GM23338 (cell line): Measurements from ENCODE around the gene USP31. TPM values are rescaled to one million over a fixed set of nuclear protein-coding genes. Genes with fewer than 3 reads are reported as not detected.

Source experiments
- ATAC-seq: fragments of 200-7000 bp; cut with Tn5 transposase; 3 replicates; pipeline ENCODE4 v1.9.1; 2020
- DNase-seq: peaks from one replicate; pipeline ENCODE4 v3.0.0-alpha.2; 2015; ENCODE audit warnings: low spot score
- H2AFZ ChIP-seq: fragments of 200-600 bp; sonication (generic); 2 replicates; pipeline ENCODE4 v1.8.0; 2016; ENCODE audit warnings: antibody characterized with exemption, mild to moderate bottlenecking, moderate library complexity
- H3F3A ChIP-seq: fragments of 200-600 bp; sonication (generic); replicated peaks from 2 replicates; pipeline ENCODE4 v1.8.0; 2017; ENCODE audit warnings: antibody characterized with exemption, mixed run types, low read depth
- H3K27ac ChIP-seq: fragments of 200-600 bp; sonication (generic); 2 replicates; pipeline ENCODE4 v1.6.1; 2016; ENCODE audit warnings: low read depth
- H3K27me3 ChIP-seq: fragments of 200-600 bp; sonication (generic); 2 replicates; pipeline ENCODE4 v1.8.0; 2016; ENCODE audit warnings: mild to moderate bottlenecking, mixed run types, moderate library complexity; ENCODE audit not compliant: insufficient read depth
- H3K36me3 ChIP-seq: fragments of 200-600 bp; sonication (generic); 2 replicates; pipeline ENCODE4 v1.8.0; 2016; ENCODE audit warnings: mild to moderate bottlenecking; ENCODE audit not compliant: insufficient read depth
- H3K4me1 ChIP-seq: fragments of 200-600 bp; sonication (generic); 2 replicates; pipeline ENCODE4 v1.8.0; 2016; ENCODE audit warnings: mild to moderate bottlenecking, moderate library complexity; ENCODE audit not compliant: insufficient read depth
- H3K4me2 ChIP-seq: fragments of 200-600 bp; sonication (generic); 2 replicates; pipeline ENCODE4 v1.7.1; 2017; ENCODE audit warnings: mixed run types
- H3K4me3 ChIP-seq: fragments of 200-600 bp; sonication (generic); 2 replicates; pipeline ENCODE4 v1.6.1; 2016; ENCODE audit warnings: mixed run types
- H3K79me2 ChIP-seq: fragments of 200-600 bp; sonication (generic); replicated peaks from 2 replicates; pipeline ENCODE4 v1.8.0; 2017; ENCODE audit warnings: mild to moderate bottlenecking; ENCODE audit not compliant: insufficient read depth
- H3K9me2 ChIP-seq: fragments of 200-600 bp; sonication (generic); 2 replicates; pipeline ENCODE4 v1.8.0; 2017; ENCODE audit not compliant: insufficient read depth
- H4K20me1 ChIP-seq: fragments of 200-600 bp; sonication (generic); replicated peaks from 2 replicates; pipeline ENCODE4 v1.8.0; 2017; ENCODE audit warnings: mild to moderate bottlenecking; ENCODE audit not compliant: insufficient read depth
- H3K27ac Mint-ChIP-seq: 2 replicates; pipeline ENCODE4 v1.8.0; 2020; ENCODE audit warnings: inconsistent platforms, mild to moderate bottlenecking, moderate library complexity, mixed read lengths
- H3K27me3 Mint-ChIP-seq: 3 replicates; pipeline ENCODE4 v1.8.0; 2022; ENCODE audit warnings: low read depth, mild to moderate bottlenecking, moderate library complexity, mixed read lengths, inconsistent platforms; ENCODE audit not compliant: insufficient read depth, poor library complexity
- H3K36me3 Mint-ChIP-seq: 3 replicates; pipeline ENCODE4 v1.8.0; 2021; ENCODE audit warnings: low read depth, mild to moderate bottlenecking, inconsistent platforms, moderate library complexity, mixed read lengths
- H3K4me1 Mint-ChIP-seq: 3 replicates; pipeline ENCODE4 v1.8.0; 2020; ENCODE audit warnings: mild to moderate bottlenecking, inconsistent platforms, mixed read lengths
- H3K4me3 Mint-ChIP-seq: 3 replicates; pipeline ENCODE4 v1.8.0; 2021; ENCODE audit warnings: moderate library complexity, mild to moderate bottlenecking, inconsistent platforms, mixed read lengths
- H3K9me3 Mint-ChIP-seq: 3 replicates; pipeline ENCODE4 v1.8.0; 2020; ENCODE audit warnings: moderate library complexity, mild to moderate bottlenecking, inconsistent platforms, mixed read lengths
- EZH2 ChIP-seq: fragments of 200-600 bp; sonication (generic); IDR thresholded peaks from one replicate; pipeline ENCODE4 v1.8.0; 2017; ENCODE audit warnings: antibody characterized with exemption, mild to moderate bottlenecking, low read depth; ENCODE audit not compliant: unreplicated experiment
- EZH2phosphoT487 ChIP-seq: fragments of 200-600 bp; sonication (generic); IDR thresholded peaks from one replicate; pipeline ENCODE4 v1.8.1; 2018; ENCODE audit warnings: antibody characterized with exemption; ENCODE audit not compliant: unreplicated experiment
- JUNB ChIP-seq: IDR thresholded peaks from one replicate; pipeline ENCODE4 v1.6.1; 2016; ENCODE audit warnings: antibody characterized with exemption; ENCODE audit not compliant: unreplicated experiment
- POLR2AphosphoS5 ChIP-seq: IDR thresholded peaks from 2 replicates; pipeline ENCODE4 v1.6.1; 2016; ENCODE audit warnings: antibody characterized with exemption, low read depth
- STAT1 ChIP-seq: IDR thresholded peaks from one replicate; pipeline ENCODE4 v1.6.1; 2016; ENCODE audit warnings: antibody characterized with exemption; ENCODE audit not compliant: unreplicated experiment
- ZNF114 ChIP-seq: fragments of 250-450 bp; sonication (Bioruptor Pico); IDR thresholded peaks from 2 replicates; pipeline ENCODE4 v1.5.0; 2020; ENCODE audit warnings: mild to moderate bottlenecking, moderate library complexity
- polyA plus RNA-seq: library from polyadenylated mRNA; unstranded; fragments of >200 nt; fragmentation: Nextera tagmentation; extraction: Ambion mirVana; gene quantifications from 2 replicates; pipeline ENCODE4 v1.2.1, GENCODE V29; 2016
- total RNA-seq: library from RNA; depleted of rRNA; stranded (reverse); fragments of >200 nt; shearing (Covaris generic); gene quantifications from 2 replicates; pipeline ENCODE4 v1.2.3, GENCODE V29; 2014
- TF ChIP-seq, protein P1 (sequence below): IDR thresholded peaks from 2 replicates; pipeline ENCODE4 v1.6.1; 2016; ENCODE audit warnings: antibody characterized with exemption
- TF ChIP-seq, protein P2 (sequence below): IDR thresholded peaks from one replicate; pipeline ENCODE4 v1.6.1; 2018; ENCODE audit warnings: antibody characterized with exemption; ENCODE audit not compliant: unreplicated experiment
- TF ChIP-seq, protein P3 (sequence below), 2 experiments: fragments of 200-600 bp in 1 of 2; sonication (generic) in 1 of 2; conservative IDR thresholded peaks; 2 replicates each; pipeline versions ENCODE4 v1.5.1 to v1.6.1; 2016 to 2017; ENCODE audit warnings: antibody characterized with exemption in 2 of 2, low read depth in 2 of 2, mild to moderate bottlenecking in 2 of 2, moderate library complexity in 1 of 2
- TF ChIP-seq, protein P4 (sequence below): fragments of 250-450 bp; sonication (Bioruptor Pico); IDR thresholded peaks from 2 replicates; pipeline ENCODE4 v1.5.0; 2020; ENCODE audit warnings: mild to moderate bottlenecking, moderate library complexity

USP31 gene
- total and polyA plus RNA-seq, 2 experiments from 2014 or later: 4.3 to 17.9 TPM

DNA sequence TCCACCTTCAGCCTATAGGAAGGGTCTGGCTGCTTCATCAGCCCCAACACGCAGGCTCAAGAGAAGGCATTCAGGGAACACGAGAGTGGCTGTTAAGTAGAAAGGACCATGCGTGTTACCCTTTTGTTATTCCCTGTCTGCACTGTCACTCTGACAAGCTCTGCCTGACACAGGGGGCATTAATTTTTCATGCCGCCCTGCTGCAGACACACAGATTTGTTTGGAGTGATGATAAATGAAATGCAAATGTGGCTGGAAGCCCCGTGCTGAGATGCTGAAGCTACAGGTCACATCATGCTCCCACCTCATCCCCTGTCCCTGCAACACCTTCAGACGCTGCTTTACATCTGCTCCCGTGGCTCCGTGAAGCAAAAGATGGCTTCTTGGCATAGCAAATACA lies 97.7 kb downstream of the USP31 start:
- no peak overlapping the region for H3K27ac Mint-ChIP-seq
- no peak overlapping the region for H3K27ac ChIP-seq
- H2AFZ ChIP-seq: no peak overlapping the region
- TF ChIP-seq, protein P1, sequence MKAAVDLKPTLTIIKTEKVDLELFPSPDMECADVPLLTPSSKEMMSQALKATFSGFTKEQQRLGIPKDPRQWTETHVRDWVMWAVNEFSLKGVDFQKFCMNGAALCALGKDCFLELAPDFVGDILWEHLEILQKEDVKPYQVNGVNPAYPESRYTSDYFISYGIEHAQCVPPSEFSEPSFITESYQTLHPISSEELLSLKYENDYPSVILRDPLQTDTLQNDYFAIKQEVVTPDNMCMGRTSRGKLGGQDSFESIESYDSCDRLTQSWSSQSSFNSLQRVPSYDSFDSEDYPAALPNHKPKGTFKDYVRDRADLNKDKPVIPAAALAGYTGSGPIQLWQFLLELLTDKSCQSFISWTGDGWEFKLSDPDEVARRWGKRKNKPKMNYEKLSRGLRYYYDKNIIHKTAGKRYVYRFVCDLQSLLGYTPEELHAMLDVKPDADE: no peak
- TF ChIP-seq, protein P2, sequence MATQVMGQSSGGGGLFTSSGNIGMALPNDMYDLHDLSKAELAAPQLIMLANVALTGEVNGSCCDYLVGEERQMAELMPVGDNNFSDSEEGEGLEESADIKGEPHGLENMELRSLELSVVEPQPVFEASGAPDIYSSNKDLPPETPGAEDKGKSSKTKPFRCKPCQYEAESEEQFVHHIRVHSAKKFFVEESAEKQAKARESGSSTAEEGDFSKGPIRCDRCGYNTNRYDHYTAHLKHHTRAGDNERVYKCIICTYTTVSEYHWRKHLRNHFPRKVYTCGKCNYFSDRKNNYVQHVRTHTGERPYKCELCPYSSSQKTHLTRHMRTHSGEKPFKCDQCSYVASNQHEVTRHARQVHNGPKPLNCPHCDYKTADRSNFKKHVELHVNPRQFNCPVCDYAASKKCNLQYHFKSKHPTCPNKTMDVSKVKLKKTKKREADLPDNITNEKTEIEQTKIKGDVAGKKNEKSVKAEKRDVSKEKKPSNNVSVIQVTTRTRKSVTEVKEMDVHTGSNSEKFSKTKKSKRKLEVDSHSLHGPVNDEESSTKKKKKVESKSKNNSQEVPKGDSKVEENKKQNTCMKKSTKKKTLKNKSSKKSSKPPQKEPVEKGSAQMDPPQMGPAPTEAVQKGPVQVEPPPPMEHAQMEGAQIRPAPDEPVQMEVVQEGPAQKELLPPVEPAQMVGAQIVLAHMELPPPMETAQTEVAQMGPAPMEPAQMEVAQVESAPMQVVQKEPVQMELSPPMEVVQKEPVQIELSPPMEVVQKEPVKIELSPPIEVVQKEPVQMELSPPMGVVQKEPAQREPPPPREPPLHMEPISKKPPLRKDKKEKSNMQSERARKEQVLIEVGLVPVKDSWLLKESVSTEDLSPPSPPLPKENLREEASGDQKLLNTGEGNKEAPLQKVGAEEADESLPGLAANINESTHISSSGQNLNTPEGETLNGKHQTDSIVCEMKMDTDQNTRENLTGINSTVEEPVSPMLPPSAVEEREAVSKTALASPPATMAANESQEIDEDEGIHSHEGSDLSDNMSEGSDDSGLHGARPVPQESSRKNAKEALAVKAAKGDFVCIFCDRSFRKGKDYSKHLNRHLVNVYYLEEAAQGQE: no peak
- TF ChIP-seq STAT1 (no peak), POLR2AphosphoS5 (no peak), JUNB (no peak), EZH2 (no peak), ZNF114 (CRISPR knock-in tag) (no peak), EZH2phosphoT487 (no peak)
- TF ChIP-seq, protein P3, sequence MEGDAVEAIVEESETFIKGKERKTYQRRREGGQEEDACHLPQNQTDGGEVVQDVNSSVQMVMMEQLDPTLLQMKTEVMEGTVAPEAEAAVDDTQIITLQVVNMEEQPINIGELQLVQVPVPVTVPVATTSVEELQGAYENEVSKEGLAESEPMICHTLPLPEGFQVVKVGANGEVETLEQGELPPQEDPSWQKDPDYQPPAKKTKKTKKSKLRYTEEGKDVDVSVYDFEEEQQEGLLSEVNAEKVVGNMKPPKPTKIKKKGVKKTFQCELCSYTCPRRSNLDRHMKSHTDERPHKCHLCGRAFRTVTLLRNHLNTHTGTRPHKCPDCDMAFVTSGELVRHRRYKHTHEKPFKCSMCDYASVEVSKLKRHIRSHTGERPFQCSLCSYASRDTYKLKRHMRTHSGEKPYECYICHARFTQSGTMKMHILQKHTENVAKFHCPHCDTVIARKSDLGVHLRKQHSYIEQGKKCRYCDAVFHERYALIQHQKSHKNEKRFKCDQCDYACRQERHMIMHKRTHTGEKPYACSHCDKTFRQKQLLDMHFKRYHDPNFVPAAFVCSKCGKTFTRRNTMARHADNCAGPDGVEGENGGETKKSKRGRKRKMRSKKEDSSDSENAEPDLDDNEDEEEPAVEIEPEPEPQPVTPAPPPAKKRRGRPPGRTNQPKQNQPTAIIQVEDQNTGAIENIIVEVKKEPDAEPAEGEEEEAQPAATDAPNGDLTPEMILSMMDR (conservative IDR thresholded peaks at IDR 0.05; ENCODE audit: low read depth in 2 of 2): no peak
- TF ChIP-seq, protein P4, sequence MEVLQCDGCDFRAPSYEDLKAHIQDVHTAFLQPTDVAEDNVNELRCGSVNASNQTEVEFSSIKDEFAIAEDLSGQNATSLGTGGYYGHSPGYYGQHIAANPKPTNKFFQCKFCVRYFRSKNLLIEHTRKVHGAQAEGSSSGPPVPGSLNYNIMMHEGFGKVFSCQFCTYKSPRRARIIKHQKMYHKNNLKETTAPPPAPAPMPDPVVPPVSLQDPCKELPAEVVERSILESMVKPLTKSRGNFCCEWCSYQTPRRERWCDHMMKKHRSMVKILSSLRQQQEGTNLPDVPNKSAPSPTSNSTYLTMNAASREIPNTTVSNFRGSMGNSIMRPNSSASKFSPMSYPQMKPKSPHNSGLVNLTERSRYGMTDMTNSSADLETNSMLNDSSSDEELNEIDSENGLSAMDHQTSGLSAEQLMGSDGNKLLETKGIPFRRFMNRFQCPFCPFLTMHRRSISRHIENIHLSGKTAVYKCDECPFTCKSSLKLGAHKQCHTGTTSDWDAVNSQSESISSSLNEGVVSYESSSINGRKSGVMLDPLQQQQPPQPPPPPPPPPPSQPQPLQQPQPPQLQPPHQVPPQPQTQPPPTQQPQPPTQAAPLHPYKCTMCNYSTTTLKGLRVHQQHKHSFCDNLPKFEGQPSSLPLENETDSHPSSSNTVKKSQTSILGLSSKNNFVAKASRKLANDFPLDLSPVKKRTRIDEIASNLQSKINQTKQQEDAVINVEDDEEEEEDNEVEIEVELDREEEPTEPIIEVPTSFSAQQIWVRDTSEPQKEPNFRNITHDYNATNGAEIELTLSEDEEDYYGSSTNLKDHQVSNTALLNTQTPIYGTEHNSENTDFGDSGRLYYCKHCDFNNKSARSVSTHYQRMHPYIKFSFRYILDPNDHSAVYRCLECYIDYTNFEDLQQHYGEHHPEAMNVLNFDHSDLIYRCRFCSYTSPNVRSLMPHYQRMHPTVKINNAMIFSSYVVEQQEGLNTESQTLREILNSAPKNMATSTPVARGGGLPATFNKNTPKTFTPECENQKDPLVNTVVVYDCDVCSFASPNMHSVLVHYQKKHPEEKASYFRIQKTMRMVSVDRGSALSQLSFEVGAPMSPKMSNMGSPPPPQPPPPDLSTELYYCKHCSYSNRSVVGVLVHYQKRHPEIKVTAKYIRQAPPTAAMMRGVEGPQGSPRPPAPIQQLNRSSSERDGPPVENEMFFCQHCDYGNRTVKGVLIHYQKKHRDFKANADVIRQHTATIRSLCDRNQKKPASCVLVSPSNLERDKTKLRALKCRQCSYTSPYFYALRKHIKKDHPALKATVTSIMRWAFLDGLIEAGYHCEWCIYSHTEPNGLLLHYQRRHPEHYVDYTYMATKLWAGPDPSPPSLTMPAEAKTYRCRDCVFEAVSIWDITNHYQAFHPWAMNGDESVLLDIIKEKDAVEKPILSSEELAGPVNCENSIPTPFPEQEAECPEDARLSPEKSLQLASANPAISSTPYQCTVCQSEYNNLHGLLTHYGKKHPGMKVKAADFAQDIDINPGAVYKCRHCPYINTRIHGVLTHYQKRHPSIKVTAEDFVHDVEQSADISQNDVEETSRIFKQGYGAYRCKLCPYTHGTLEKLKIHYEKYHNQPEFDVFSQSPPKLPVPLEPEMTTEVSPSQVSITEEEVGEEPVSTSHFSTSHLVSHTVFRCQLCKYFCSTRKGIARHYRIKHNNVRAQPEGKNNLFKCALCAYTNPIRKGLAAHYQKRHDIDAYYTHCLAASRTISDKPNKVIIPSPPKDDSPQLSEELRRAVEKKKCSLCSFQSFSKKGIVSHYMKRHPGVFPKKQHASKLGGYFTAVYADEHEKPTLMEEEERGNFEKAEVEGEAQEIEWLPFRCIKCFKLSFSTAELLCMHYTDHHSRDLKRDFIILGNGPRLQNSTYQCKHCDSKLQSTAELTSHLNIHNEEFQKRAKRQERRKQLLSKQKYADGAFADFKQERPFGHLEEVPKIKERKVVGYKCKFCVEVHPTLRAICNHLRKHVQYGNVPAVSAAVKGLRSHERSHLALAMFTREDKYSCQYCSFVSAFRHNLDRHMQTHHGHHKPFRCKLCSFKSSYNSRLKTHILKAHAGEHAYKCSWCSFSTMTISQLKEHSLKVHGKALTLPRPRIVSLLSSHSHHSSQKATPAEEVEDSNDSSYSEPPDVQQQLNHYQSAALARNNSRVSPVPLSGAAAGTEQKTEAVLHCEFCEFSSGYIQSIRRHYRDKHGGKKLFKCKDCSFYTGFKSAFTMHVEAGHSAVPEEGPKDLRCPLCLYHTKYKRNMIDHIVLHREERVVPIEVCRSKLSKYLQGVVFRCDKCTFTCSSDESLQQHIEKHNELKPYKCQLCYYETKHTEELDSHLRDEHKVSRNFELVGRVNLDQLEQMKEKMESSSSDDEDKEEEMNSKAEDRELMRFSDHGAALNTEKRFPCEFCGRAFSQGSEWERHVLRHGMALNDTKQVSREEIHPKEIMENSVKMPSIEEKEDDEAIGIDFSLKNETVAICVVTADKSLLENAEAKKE (CRISPR knock-in tag): no peak
- H3K36me3 Mint-ChIP-seq: no peaks in the 10 kb centered on the region
- DNase-seq (no peak), ATAC-seq (no peak)
- H3F3A ChIP-seq: no peaks in the 10 kb centered on the region
- peaks cover 4% of the 10 kb centered on the region for H3K27me3 Mint-ChIP-seq
- H3K9me3 Mint-ChIP-seq: no peaks in the 10 kb centered on the region
- H4K20me1 ChIP-seq: no peaks in the 10 kb centered on the region
- no peaks in the 10 kb centered on the region for H3K36me3 ChIP-seq
- H3K27me3 ChIP-seq: no peaks in the 10 kb centered on the region
- no peaks in the 10 kb centered on the region for H3K9me2 ChIP-seq
- H3K4me3 Mint-ChIP-seq: no peak overlapping the region
- no peak overlapping the region for H3K4me3 ChIP-seq
- H3K4me1 ChIP-seq: no peaks in the 10 kb centered on the region
- no peaks in the 10 kb centered on the region for H3K79me2 ChIP-seq
- no peak overlapping the region for H3K4me2 ChIP-seq
- H3K4me1 Mint-ChIP-seq: peaks cover 5% of the 10 kb centered on the region; the same call in 2 of the 3 replicates
